Superior temporal gyrus (tissue), 1 donor: ENCODE results near the gene KAT6B.

Experiments used
- DNase-seq: peaks from one replicate; pipeline ENCODE4 v3.0.0-alpha.2; 2016; ENCODE audit errors: extremely low spot score

KAT6B gene

DNA sequence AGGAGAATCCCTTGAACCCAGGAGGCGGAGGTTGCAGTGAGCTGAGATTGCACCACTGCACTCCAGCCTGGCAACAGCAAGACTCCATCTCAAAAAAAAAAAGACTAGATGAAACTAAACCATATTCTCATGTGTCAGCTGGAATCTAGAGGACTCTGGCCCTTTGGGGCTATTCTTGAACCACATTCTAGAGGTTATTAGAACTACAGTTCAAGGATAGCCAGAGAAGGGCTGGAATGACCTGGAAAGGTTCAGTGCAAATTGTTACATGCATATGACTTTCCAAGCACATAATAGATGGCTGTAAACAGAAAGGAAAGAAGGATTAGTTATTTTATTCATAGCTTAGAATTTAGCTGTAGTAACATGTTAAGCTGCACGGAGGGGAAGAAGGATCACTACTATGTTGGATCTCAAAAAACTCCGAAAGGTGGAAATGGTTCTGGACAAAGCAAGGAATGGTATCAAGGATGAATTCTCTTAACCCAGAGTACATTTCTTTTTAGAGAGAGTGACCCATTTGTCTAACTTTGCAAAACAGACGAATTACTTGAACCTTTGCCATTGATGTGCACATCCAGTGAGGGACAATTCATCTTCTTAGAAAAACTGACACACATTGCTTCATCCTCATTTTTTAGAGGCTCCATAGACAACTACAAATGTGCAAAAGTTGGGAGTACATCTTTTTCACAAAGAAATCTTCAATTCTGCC, 161.1 kb downstream of the KAT6B start:
- DNase-seq: no peak

DNA sequence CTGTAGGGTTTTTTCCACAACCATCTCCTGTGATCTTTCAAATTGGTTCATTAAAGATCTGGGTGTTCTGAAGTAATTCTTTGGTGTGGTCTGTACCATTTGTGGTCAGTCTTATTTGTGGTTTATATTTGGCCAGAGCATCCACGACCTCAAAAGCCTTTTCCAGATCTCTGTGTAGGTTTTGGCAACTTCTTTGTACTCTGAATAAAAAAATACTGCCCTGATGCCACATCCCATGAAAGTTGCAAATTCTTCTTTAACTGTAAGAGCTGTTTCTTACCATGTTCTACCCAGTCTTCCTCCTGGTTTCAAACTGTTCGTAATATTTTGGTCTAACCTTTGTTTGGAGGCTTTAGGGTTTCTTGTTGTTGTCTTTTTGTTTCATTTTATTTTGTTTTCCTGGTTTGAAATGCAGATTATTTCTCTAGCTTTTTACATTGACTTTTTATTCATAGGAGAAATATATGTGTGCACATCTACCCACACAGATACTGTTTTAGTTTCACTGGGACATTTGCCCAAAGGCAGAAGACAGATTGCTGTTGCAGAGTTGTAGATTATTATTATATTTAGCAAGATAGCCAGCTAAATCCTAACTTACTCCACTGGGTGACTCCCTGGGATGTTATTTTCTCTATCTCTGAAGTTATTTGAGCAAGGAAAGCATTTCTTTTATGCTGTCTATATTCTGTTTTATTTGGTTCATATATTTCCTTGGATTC, 161.8 kb downstream of the KAT6B start:
- DNase-seq: peak; percentile 61

DNA sequence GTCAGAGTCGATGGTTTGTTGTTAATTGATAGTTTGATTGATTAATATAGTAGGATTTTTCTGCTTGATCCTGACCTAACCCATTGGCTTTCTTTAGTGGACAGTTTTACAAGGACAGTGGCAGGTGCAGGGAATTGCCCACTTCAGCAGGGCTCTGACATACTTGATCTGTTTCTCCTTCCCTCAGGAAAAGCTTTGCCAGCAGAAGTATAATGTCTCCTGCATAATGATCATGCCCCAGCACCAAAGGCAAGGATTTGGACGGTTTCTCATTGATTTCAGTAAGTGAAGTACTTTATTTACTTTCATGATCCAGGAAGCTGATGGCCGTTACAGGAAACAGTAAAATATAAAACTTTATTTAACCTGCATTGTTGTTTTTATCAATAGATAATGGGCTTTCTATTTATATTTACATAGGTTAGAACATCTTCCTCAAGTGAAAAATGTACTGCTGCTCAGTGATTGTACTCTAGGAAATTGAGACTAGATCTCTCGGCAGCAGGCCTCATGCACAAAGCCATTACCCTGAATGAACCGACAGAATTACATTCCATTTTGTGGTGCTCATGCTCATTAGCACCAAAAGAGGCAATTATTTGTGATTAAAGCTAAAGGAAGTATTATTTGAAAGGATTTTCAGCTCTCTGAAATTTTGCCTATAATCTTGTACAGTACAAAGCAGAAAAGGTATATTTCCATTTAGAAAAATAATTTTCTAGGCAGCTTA, 162.6 kb downstream of the KAT6B start:
- DNase-seq: peak; percentile 40

DNA sequence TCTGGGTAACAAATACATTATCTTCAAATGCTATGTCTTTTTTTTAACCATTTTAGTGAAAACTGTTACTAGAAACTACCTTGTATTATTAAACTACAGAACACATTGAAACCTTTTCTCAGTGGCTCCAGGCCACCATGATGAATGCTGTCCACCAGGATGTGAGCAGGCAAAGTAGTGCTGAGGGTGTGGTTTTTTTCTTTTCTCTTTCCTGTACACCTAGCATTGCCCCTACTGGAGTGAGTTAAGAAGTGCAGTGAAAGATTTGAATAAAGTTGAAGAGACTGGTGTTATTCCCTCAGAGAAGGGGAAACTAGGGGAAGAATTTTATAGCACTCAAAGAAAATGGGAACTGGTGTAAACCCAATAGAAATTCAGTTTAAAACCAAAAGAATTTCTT, 165.0 kb downstream of the KAT6B start:
- DNase-seq: no peak

DNA sequence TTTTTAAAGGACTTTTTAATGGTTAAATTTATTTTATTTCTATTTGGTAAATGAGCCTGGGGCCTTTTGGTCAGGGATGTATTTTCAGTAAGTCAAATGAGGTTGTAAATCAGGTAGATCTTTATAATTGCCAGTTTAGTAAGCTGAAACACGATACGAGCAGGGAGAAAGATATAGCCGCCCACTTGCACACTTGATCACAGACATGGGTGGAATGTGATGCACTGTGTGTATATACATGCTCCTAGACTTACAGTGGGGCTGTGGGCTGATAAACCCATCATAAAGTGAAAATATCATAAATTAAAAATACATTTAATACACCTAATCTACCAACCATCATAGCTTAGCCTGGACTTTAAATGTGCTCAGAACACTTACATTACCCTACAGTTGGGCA, 165.7 kb downstream of the KAT6B start:
- no peak for DNase-seq

DNA sequence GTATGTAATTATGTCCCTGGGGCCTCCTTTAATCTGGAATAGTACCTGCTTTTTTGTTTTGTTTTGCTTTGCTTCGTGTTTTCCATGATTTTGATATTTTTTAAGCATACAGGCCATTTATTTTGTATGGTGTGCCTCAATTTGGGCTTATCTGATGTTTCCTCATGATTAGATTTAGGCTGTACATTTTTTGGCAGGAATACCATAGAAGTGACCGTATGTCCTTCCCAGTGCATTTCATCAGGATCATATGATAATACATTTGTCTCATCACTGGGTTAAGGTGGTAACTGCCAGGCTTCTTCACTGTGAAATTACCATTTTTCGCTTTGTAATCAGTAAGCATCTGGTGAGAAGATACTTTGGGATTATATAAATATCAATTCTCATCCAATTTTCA, 167.2 kb downstream of the KAT6B start:
- DNase-seq: no peak

DNA sequence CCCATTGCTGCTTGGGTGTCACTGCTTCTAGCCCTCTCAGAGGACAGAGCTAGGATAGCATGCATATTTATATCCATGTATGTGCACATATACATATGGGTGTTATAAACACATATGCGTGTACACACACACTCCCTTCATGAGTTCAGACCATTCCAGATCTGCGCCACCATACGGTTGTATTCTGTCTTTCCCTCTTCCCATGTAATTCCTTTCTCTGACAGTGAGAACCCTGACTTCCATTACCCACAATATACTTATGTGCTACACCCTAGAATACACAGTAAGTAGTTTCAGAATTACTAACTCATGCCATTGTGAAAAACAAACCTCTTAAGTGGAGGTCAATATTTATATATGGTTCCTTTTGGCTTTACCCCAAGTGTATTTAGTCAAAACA, 168.5 kb downstream of the KAT6B start:
- no peak for DNase-seq

DNA sequence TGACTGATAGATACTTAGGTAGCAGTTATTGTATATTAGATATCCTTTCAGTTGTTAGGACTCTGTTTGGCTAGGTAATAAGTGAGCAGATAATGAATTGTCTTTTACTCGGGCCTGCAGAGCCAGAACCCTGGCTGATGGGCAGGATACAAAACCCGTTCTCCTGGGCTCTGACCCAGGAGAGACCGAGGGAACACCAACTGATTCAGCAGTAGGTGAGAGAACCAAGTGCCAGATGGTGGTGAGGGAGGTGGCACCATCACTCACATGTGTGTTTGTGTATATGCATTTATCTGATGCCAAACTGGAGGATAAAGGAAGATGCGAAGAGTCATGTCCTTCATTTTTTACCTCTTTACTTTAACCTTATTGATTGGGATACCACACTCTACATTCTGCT, 169.4 kb downstream of the KAT6B start:
- no peak for DNase-seq

DNA sequence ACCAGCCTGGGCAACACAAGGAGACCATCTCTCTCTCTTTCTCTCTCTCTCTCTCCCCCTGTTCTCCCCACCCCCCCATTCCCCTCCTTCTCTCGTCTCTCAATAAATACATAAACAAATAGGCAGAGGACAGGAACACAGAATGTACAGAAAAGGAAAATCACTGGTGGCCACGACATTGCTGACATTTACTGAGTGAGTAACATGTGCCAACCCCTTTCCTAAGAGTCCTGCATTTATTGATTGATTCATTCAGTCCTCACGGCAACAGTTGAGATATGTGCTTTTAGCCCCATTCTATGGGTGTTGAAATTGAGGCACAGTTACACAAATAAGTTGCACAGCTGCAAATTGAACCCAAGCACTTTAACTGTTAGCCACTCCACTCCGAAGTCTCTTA, 170.8 kb downstream of the KAT6B start:
- DNase-seq: no peak

DNA sequence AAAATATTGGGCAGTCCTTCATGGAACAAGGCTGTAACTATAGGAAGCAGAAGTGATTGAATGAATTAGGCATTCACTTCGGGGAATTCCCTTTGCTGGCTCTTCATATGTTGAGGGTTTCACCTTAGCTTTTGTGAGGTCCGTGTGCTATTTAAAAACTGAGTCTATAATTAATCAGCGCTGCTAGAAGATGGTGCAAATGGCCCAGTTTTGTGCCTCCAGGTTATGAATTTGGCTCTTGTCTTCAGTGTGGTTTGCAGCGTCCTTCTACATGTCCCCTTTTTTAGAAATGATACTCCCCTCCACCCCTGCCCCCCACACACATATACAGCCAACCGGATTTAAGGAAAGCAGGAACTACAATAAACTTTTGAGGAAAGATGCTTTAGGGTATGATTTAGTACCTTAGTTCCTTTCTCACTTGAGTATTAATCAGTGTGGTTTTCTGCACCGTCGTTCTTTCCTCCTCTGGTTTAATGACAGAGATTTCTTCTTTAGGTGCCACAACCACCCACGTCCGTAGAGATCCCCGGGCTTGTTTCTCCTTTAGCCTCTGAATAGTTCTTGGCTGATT, 174.4 kb downstream of the KAT6B start:
- peak; percentile 25 for DNase-seq

DNA sequence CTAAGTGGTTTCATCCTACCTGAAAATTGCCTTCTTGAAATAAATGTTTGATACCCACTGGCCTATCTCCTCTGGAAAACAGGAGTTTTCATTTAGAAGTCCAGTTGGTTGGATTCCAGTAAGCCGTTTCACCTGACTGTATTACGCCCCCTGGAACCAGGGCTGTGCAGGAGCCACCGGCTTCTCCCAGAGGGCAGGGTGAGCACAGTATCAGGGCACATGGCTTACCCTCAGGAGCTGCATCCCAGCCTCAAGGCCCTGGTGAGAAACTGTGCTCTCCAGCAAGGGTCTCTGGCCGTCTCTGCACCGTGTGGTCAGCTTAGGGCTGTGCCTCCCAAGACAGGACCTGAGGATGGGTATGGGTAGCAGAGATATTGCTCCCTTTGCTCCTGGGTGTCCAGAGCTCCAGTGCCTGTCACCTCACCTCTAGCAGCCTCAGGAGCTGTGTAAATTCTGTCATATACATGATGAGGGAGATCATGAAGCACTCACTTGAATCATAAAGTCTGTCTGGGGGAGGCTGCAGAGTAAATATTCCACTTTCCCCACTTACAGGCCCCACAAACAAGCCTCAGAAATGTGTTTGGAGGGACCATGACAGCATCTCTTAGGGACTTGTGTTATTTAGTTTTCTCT, 175.4 kb downstream of the KAT6B start:
- DNase-seq: no peak

DNA sequence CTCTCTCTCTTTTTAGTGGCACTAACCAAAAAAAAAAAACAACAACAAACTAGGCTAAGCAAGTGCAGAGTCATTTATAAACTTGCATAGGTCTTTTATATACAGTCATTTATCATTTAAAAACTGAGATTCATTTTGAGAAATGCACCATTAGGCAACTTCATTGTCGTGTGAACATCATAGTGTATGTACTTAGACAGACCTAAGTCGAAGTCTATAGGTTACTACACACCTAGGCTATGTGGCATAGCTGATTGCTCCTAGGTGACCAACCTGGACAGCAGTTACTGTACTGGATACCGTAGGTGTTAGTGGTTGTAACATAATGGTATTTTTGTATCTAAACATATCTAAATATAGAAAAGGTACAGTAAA, 175.9 kb downstream of the KAT6B start:
- DNase-seq: no peak

DNA sequence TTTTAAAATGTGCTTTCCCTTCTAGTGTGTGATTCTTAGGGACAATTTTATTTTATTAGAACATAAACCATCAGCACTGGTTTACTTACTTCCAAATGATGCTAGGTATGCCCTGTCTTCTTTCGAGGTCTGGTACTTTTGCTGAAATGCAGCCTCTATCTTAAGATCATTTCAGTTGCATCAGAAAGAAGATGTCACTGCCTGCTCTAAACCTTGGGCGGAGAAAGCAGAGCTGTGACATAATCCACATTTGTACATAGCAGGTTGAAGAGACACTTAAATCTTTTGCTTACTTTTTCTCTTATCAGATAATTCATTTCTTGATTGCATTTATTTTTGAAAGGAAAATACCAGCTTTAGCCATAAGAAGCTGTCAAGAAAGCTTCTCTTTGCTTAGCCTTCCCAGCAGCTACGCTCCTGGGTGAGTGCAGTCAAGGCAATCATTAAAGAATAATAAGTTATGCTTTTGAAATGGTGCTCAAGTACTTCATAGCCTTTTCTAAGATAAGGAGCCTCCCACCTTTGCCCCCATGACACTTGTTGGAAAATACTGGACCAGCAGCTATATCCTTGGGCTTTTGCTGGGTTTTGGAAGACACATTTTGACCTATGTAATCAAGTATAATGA, 176.7 kb downstream of the KAT6B start:
- no peak for DNase-seq

DNA sequence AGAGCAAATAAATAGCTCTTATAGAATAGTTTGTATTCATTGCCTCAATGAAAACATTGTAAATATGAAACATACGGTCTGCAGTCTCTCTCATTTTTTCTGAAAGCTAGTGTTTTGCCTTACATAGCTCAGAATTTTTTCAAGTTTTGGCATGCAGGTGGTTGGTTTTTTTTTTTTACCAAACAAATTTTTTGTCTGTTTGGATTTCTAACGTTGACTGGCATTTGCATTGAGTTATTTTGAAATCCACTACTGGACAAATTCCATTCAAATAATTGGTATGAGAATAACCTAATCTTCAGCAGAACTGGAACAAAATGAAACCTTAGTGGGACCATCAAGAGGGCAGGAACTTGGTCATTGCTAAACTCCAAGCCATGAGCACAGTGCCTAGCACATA, 177.5 kb downstream of the KAT6B start:
- no peak for DNase-seq

DNA sequence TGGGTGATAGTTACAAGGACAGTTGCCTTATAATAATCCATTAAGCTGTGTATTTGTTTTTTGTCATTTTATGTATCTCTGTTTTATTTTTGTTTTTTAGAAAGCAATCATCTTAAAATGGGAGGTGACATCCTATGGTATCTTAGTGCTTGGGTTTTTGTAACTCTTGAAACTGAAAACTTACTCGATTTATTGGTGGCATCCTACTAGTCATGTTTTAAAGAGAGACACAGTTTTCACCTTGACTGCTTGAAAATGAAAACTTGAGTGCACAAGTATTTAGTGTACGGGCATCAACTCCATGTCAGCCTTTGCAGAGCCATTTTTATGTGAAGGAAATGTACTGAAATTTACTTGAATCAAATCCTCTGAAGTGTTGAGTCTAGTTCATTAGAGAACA, 181.2 kb downstream of the KAT6B start:
- DNase-seq: no peak

DNA sequence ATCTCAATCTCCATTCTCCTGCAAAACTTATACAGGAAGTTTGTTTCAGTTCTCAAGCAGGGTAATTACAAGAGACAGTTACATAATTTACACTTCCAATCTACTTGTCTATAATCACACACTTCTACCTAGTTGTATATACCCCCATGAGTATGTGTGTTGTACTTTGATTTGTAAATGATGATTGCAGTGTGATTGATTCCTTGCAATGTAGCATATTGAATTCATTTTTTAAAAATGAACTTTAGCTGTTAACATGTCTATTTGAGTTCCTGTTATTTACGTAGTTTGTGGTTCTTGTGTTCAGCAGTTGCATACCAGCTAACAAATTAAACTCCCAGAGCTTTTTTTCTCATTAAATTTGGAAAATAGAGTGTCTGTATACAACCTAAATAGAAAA, 182.6 kb downstream of the KAT6B start:
- DNase-seq: no peak

DNA sequence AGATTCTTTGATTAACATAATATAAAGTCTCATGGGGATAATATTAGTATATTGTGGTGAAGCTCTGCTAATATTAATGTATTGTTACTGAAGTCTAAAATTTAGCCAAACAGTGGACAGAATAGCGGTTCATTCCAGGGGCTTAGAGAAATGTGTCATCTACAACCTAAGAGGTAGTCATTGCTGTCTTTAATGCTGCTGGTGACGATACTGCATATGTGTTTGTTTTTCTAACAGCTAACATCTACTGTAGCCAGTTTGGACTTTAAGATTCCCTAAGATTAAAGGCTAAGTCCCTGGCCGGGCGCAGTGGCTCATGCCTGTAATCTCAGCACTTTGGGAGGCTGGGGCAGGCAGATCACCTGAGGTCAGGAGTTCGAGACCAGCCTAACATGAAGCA, 183.0 kb downstream of the KAT6B start:
- no peak for DNase-seq

DNA sequence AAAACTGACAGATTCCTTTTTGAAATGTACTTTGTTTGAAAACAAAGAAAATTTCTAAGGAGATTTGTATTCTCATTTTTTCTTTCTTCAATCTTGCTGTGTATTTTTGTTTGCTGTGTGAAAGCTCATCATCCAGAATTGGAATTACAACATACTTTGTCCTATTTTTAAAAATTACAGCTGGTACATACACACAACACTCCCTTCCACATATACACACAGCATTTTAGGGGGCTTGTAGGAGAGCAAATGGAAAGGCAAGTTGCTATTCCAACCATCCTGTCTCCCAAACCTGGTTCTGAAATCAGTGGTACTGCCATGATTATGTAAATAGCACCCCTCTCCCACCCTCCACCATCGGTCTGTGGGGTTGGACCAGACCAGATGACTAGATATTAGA, 184.0 kb downstream of the KAT6B start:
- DNase-seq: no peak

DNA sequence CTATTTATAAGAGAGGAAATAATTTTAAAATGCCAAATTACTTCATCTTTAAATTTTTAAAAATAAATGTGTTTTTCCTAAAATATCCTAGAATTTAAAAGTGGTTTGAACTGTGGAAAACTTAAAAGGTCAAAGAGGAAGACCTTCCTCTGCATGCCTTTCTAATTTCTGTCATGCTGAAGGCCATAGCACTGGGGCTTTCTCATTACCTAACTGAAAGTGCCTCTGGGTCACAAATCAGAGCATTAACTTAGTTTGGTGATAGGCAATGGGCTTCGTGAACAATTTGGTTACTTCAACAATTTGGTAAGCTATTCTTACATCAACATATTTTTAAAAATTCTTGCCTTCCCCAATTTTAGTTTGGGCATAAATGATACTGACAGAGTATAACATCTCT, 184.8 kb downstream of the KAT6B start:
- no peak for DNase-seq

DNA sequence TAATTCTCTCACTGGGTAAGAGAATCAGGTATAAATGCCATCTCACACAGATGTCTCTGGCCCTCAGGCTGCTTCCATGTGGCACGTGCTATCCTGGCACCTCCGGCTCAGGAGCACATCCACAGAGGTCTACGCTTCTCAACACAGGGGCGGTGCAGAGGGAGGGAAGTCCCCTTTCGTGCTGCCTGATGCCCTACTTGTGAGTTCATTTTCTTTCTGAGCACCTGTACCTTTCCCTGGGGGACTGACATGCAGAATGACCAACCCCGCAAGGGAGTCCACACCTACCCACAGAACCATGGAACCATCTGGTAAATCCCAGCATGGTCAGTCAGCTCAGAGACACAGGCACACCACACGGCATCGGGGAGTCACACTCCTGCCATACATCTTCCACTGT, 186.1 kb downstream of the KAT6B start:
- DNase-seq: no peak

DNA sequence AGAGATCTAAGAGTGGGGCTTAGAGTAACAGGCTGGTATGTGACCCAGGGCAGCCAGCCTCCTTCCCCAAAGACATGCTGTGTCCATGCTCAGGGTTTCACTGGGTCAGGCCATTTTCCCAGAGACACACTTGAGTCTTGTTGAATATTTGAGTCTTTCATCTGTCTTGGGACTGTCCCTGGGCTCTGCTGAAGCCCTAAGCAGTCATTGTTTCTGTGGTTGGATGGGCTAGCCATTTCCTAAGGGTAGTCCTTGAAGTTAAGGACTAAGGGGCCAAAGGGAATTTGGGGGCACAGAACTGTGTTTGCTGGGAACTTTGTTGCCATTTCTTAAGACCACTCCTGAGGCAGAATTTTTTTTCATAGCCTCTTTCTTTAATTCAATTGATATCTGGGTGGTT, 186.6 kb downstream of the KAT6B start:
- DNase-seq: no peak

DNA sequence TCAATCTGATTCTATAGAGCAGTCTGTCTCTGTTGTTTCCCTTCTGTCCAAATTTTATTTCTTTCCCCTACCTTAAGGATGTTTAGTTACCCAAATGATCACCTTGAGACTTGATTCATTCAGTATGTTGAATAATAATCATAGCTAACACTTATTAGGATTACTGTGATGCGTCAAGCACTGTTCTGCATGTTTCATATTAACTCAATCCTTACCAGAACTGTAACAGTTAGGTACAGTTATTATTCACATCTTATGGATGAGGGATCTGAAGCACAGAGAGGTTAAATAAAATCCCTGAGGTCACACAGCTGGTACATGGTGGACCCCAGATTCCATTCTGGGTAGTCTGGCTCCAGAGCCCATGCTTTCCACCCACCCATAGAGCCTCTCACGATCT, 187.1 kb downstream of the KAT6B start:
- DNase-seq: no peak
